ENCODE measurements around the gene C1QTNF8.

The C1QTNF8 gene

GRCh38 chr16:1066584-1067172 is 29.4 kb downstream of the C1QTNF8 start:
- intact Hi-C loops (cut with DNase I) = no loop called here
- DNase-seq = no peak

DNA sequence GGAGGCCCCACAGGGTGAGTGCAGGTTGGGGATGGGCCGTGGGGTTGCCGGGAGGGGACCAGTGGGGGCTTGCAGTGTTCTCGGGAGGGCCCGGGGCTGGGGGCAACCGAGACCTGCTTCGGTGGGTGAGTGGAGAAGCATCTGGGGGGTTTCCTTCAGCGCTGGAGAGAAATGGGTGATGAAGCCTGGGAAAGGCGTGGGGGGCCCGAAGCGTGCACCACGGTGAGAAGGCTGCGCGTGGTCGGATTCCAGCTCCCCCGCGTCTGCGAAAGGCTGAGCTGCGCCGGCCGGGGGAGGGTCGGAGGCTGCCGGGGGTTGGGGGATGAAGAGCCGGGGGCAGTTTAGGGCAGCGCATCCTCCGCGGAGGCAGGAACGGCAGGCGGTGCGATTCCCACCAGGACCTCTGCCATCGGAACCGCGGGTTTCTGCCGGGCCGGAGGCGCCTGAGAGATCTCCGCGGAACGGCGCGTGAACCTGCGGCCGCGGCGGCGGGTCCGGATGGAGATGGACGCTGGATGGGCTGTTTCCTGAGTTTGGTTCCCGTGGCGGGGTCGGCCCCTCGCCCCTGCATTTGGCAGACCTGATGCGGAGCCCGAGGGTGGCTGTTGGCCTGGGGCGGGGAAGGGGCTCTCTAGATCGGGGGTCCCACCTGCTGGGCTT is 30.4 kb downstream of the C1QTNF8 start:
- no peak for DNase-seq
- intact Hi-C loops (cut with DNase I) = no loop called here

- no peak for DNase-seq
- intact Hi-C loops (cut with DNase I) = no loop called here
Observed at GRCh38 chr16:1063728-1064127, 32.3 kb downstream of the C1QTNF8 start.

GRCh38 chr16:1062895-1063294 is 33.1 kb downstream of the C1QTNF8 start:
- DNase-seq = no peak
- intact Hi-C loops (cut with DNase I) = no loop called here

GRCh38 chr16:1061769-1062505 is 34.1 kb downstream of the C1QTNF8 start:
- DNase-seq = no peak
- intact Hi-C loops (cut with DNase I) = no loop called here

DNA sequence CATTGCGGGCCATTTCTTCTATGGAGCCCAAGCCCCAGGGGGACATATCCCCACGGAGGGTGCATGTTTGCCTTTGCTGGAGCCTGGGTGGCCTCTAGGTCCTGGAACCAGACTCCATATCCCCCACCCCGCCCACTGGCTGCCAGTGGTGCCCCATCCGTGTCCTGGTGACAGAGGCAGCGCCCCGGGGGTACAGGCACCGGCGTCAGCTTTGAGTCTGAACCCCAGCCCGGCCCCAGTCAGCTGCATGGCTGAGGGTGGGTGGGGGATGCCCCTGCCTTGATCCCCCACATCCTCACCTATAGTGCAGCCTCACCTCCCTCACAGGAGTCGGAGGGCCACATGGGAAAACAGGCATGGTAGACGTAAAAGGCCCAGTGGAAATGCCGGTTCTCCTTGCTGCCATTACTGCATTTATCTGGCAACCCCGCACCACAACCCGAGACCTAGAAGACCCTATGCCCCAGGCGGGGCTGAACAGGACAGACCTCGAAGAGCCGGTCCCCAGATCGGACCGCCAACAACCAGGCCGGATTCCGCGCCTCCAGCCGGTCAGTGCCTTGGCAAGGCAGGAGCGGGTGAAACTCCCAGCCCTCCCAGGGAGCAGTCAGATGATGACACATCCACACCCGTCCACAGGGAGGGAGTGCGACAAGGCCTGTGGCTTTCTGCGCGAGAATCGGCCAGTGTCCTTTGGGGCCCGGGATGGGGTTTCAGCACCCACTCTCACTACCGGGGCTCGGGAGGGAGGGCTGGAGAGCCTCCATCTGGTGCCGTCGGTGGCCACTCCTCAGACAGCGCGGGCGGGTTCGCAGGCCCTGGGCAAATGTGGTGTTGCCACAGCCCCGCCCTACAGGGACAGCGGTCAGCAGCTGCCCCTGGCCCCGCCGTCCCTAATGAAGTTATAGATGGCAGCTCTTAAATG is 35.4 kb downstream of the C1QTNF8 start:
- no peak for DNase-seq
- intact Hi-C loops (cut with DNase I) = no loop called here

DNA sequence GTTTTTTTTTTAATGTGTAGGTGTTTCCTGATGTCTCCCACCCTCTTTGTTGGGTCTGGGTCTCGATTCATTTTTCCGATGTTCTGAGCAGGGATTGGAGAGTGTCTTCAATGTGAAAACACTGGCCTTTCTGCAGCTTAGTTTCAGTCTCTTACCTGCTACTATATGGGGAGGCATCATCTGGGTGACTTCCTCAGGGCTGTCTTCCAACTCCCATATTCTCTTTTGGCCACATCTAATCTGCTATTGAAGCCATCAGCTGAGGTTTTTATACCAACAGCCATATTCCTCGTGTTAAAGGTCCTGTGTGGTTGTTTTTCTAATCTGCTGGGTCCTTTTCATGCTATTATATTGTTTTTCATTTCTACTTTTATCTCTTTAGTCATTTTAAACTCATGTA is 36.7 kb downstream of the C1QTNF8 start:
- intact Hi-C loops (cut with DNase I) = loop anchor here (10.0 kb wide), 1 partner anchor 175 kb away; no protein-coding TSS in a partner anchor
- DNase-seq = no peak

DNA sequence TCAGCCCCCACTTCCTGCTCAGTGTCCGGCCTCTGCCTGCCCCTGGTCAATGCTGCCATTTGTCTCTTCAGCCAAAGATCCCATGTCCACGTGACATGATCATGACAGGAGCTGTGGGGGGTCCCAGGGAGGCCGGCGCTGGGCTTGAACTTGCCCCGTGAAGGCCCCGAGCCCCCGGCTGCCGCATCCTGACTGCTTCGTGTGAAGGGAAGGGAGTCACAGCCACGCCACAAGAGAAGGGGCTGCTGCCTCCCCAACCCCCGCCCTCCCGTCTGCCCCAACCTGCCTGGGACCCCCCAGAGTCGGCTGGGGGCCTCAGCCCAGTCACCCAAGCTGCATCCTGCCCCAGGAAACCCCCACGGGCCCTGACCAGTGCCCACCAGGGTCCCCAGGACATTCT is 37.8 kb downstream of the C1QTNF8 start:
- intact Hi-C loops (cut with DNase I) = loop anchor here (10.0 kb wide), 1 partner anchor 173 kb away; no protein-coding TSS in a partner anchor
- DNase-seq = no peak

- peak in 6 of 10 donors; percentile 53 to 89 (median 64) for DNase-seq
- intact Hi-C loops (cut with DNase I) = loop anchor here (2.0 to 10.0 kb wide), 2 partner anchors 45 to 173 kb away; no protein-coding TSS in a partner anchor
Observed at GRCh38 chr16:1057252-1057932, 38.7 kb downstream of the C1QTNF8 start.

DNA sequence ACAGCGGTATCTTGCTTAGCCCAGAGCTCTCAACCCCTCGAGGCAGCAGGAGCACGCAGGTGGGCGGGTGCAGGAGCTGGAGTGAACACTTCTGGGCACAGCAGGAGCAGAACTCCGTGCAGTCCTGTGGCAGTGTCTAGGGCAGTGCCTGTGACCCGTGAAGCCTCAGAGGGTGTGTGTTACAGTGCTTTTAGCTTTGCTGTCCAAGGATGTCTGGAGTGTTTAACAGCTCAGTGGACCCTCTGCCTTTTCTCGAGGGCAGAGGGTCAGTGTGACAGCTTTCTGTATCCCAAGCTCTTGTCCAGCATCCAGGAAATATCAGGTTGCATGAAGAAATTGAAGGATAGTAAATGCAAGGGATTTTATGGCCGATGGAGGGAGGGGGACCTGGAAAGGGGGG is 39.8 kb downstream of the C1QTNF8 start:
- intact Hi-C loops (cut with DNase I) = loop anchor here (2.0 to 10.0 kb wide), 2 partner anchors 47 to 171 kb away; no protein-coding TSS in a partner anchor
- no peak for DNase-seq

DNA sequence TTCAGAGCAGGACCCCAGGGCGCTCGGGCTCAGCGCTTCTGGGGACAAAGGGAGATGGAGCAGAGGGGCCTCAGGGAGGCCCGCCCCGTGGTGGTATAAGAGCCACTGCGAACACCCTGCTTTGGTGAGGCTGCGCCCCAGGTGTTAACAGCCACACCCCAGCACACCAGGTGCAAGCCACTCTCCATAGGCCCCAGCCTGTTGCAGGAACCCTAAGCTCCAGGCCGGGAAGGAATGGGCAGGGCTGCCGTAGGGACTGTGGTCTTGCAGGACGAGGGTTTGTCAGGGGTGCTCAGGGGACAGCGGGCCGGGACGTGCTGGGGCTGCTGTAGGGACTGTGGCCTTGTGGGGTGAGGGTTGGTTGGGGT is 40.5 kb downstream of the C1QTNF8 start:
- no peak for DNase-seq
- intact Hi-C loops (cut with DNase I) = loop anchor here (1.0 to 10.0 kb wide), 3 partner anchors 70 to 242 kb away; no protein-coding TSS in a partner anchor

GRCh38 chr16:1054660-1055556 is 41.1 kb downstream of the C1QTNF8 start:
- DNase-seq = peak; percentile 57 to 97 (median 80)
- intact Hi-C loops (cut with DNase I) = loop anchor here (1.0 to 10.0 kb wide), 3 partner anchors 70 to 242 kb away; no protein-coding TSS in a partner anchor

DNA sequence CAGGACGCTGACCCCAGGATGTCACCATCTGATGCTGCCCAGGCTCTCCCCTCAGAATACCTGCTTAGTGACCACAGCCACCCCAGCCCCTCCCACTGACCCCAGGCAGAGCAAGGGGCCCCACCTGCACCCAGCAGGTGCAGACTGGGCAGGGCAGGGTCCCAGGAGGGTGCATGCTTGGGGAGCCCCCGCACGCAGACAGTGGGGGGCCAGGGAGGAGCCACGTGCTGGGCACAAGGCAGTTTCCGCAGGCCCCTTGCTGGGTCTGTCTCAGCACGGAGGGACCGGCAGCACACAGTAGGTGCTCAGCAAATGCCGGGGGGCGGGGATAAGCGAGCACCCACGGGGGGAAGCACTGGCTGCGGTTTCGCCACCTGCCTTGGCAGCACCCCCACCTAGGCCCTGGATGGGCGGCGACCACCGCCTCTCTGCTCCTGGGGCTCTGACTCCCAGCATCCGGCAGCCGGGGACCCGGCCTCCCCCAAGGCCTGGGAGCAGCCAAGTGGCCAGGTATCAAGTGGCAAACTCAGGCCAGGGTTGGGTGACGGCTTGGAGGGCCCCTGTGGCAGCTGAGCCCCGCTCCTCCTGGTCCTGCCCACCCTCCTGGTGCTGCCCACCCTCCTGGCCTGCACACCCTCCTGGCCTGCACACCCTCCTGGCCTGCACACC is 42.2 kb downstream of the C1QTNF8 start:
- intact Hi-C loops (cut with DNase I) = loop anchor here (10.0 kb wide), 1 partner anchor 169 kb away; no protein-coding TSS in a partner anchor

DNA sequence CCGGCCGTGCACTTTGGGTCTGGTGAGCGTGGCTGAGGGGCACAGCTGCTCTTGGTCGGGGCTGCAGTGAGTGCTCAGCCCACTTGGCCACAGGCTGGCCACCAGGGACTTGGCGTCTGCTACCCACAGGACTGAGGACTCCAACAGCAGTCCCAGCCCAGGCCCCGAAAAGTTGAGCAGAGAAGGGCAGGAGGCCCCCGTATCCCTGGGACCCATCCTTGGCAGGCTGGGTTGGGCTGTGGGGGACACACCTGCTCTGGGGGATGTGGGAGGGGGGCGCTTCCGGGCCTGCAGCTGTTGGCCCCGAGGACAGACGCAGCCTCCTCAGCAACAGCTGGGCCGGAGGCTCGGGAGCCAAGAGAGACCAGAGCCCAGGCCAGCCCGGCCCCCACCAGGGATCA is 42.9 kb downstream of the C1QTNF8 start:
- intact Hi-C loops (cut with DNase I) = loop anchor here (10.0 kb wide), 1 partner anchor 168 kb away; no protein-coding TSS in a partner anchor
- no peak for DNase-seq

More for the DNA sequence above, 42.2 kb downstream of the C1QTNF8 start:
- no peak for DNase-seq

GRCh38 chr16:1052721-1053120 is 43.3 kb downstream of the C1QTNF8 start:
- intact Hi-C loops (cut with DNase I) = loop anchor here (10.0 kb wide), 1 partner anchor 168 kb away; no protein-coding TSS in a partner anchor
- DNase-seq = no peak

DNA sequence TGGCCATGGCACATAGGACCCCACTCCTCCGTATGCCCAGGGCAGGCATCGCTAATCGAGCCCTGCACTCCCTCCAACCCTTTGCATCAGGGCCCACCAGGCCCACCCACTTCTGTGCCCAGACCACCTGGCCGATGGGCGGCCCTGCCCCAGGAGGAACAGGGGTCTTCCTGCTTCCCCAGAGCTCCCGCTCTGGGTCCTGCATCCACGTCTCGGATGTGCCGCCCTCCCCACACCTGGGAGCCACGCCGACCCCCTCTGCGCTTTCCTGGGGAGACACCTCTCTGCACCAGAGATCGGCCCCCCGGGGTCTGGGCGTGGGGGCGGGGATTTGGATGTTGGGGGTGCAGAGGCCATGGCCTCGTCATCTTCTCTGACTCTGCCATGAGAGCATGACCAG is 44.6 kb downstream of the C1QTNF8 start:
- intact Hi-C loops (cut with DNase I) = loop anchor here (10.0 kb wide), 1 partner anchor 167 kb away; no protein-coding TSS in a partner anchor

DNA sequence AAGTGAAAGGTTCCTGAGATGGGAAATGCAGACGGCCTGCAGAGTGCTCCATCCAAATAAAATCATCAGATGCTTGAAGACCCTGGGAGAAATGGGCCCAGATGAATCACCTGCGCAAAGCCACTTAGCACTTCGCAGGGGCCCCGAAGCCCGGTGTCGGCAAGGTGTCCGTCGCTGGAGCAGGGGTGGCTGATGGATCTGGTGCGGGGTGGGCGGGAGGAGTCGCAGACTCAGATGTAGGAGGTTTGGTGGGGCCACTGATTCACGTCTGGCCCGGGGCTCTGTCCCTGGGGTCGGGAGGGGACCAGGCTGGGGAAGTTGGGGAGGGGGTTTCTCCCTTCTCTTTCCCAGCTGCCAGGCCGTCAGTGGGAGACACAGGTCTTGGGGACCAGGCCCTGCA is 45.1 kb downstream of the C1QTNF8 start:
- intact Hi-C loops (cut with DNase I) = loop anchor here (10.0 kb wide), 1 partner anchor 166 kb away; no protein-coding TSS in a partner anchor
- DNase-seq = no peak

More for the DNA sequence above, 44.6 kb downstream of the C1QTNF8 start:
- DNase-seq = no peak

DNA sequence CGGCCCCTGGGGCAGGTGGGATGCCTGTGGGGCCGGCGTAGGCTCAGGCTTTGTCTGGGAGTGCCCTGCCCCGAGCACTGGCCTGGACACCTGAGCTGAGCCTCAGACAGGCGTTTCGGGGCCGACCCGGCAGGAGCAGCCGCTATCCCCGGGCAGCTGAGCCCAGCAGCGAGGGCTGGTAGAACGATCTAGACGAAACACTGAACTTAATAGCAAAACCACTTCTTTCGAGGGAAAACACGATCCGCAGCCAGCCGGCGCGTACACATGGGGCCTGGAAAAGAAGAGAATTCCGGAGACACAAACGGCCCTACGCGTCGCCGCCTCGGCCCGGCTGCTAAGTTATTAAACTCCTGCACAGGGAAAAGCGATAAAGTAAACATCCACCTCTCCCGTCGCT is 45.5 kb downstream of the C1QTNF8 start:
- intact Hi-C loops (cut with DNase I) = loop anchor here (10.0 kb wide), 1 partner anchor 166 kb away; no protein-coding TSS in a partner anchor

More for the DNA sequence above, 45.5 kb downstream of the C1QTNF8 start:
- no peak for DNase-seq
